Frontal cortex (tissue), 4 donors: Measurements from ENCODE around the gene TNNT1. TPM values are rescaled to one million over a fixed set of nuclear protein-coding genes. Genes with fewer than 3 reads are reported as not detected.
A peak's percentile ranks its signal among the peaks of the same experiment; 100 is the strongest.

Experiments
- DNase-seq, 2 donors: peaks; one replicate each; pipeline ENCODE4 v3.0.0; 2012; ENCODE audit warnings: low spot score in 2 of 2
- FAIRE-seq: peaks from 2 replicates; lab custom pipeline; 2012; peaks lifted over from hg19 to GRCh38; lab: Jason Lieb, UNC
- total RNA-seq: library from RNA; depleted of rRNA; stranded (reverse); fragments of >200 nt; gene quantifications from one replicate; pipeline ENCODE4 v1.2.3, GENCODE V29; 2014
- donor health status: control.
- donor health status: control.
- donor health status: control.

TNNT1 gene
- total RNA-seq, 1 donor from 2014 or later, result 2.4 TPM

GRCh38 chr19:55146705-55147273 is 2.2 kb downstream of the TNNT1 start:
- DNase-seq (no peak), FAIRE-seq (no peak)

GRCh38 chr19:55146078-55146704 is 2.8 kb downstream of the TNNT1 start:
- DNase-seq, result no peak
- no peak for FAIRE-seq

- DNase-seq (no peak), FAIRE-seq (no peak)
These were observed 3.8 kb downstream of the TNNT1 start for GRCh38 chr19:55145232-55145631.

GRCh38 chr19:55141696-55142095 is 7.3 kb downstream of the TNNT1 start:
- FAIRE-seq (no peak), DNase-seq (no peak)

- FAIRE-seq (no peak), DNase-seq (no peak)
These were observed 11.1 kb downstream of the TNNT1 start for GRCh38 chr19:55137915-55138314.

GRCh38 chr19:55136399-55137102 is 12.5 kb downstream of the TNNT1 start:
- no peak for FAIRE-seq
- no peak for DNase-seq

GRCh38 chr19:55134736-55135135 is 14.3 kb downstream of the TNNT1 start:
- FAIRE-seq, result no peak
- DNase-seq, result no peak

GRCh38 chr19:55133639-55134444 is 15.2 kb downstream of the TNNT1 start:
- DNase-seq (no peak), FAIRE-seq (no peak)

GRCh38 chr19:55132453-55133129 is 16.4 kb downstream of the TNNT1 start:
- FAIRE-seq (no peak), DNase-seq (no peak)

GRCh38 chr19:55131421-55131820 is 17.6 kb downstream of the TNNT1 start:
- DNase-seq (no peak), FAIRE-seq (no peak)

GRCh38 chr19:55119053-55119452 is 30.0 kb downstream of the TNNT1 start:
- DNase-seq (no peak), FAIRE-seq (no peak)

- FAIRE-seq, result no peak
- peak; percentile 59 to 63 for DNase-seq
These were observed 30.5 kb downstream of the TNNT1 start for GRCh38 chr19:55118401-55118991.

- FAIRE-seq (no peak), DNase-seq (peak; percentile 100)
These were observed 31.2 kb downstream of the TNNT1 start for GRCh38 chr19:55117663-55118391.

GRCh38 chr19:55116859-55117662 is 31.9 kb downstream of the TNNT1 start, which contains the start of gene PPP1R12C:
Gene PPP1R12C, minus strand, starts transcription at chr19:55117637. Its CDS starts 94 bp downstream, at chr19:55117543.
- DNase-seq (no peak), FAIRE-seq (no peak)

- peak; percentile 81 to 84 for DNase-seq
- no peak for FAIRE-seq
These were observed 32.7 kb downstream of the TNNT1 start for GRCh38 chr19:55116232-55116858.

GRCh38 chr19:55115446-55116065 is 33.5 kb downstream of the TNNT1 start:
- FAIRE-seq (no peak), DNase-seq (no peak)

- DNase-seq (no peak), FAIRE-seq (no peak)
These were observed 34.4 kb downstream of the TNNT1 start for GRCh38 chr19:55114566-55115145.
